Measurements from ENCODE around the gene CAST.

Gene CAST

DNA sequence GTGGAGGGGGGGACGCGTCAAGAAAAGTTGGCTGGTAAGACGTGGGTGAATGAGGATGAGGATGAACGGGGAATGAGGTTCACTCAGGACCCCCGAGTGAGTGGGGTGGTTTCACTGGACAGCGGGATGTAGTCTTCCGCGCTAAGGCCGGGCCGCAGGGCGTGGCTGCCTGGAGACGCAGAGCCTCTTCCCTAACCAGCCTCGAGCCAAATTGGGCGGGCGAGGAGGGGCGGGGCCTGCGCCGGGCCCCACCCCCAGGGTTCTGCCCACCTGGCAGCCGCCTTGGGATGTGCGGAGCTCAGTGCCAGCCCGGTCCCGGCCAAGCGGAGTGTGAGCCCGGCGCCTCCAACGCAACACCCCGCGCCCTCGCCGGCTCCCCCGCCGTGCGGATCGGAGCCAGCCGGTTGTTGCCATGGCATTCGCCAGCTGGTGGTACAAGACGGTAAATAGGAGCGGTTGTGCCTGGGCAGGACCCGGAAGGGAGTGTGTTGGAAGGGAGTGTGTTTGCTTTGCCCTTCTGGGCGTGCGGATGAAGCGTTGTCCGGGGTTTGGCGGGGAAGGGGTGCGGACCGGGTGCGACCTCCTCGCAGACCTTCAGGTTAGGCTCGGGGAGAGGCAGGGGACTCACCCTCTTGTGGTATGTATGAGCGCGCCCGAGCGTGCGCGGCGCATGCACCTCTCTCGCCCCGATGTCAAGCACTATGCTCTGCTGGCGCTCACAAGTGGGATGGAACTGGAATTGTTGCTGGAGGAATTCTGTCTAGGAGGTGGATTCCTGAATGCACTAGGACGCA lies 746 bp downstream of the CAST start:
- H3K4me3 ChIP-seq (ENCODE audit: low read length), result peak overlapping the region; percentile 64
- DNase-seq (ENCODE audit: low read depth, low spot score), result peak; percentile 44

DNA sequence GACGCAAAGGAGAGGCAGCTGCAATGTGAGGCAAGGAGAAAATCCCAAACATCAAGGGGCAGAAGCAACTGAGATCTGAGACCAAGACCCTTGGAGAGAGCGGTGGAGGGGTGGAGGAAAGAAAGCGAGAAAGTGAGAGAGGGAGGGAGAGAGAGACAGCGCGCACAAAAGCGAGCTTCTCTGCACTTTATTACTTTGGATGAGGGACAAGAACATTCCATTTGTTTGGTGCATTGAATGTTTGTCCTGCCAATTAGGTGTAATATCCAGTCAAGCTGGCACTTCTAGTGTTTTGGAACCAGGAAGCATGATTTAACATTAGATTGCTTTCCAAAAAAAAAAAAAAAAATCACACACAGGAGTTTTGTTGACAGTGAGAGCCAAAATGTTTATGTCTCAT lies 1.4 kb downstream of the CAST start:
- DNase-seq (ENCODE audit: low read depth, low spot score), result no peak
- H3K4me3 ChIP-seq (ENCODE audit: low read length), result no peak overlapping the region; the same call in 1 of the 2 replicates

DNA sequence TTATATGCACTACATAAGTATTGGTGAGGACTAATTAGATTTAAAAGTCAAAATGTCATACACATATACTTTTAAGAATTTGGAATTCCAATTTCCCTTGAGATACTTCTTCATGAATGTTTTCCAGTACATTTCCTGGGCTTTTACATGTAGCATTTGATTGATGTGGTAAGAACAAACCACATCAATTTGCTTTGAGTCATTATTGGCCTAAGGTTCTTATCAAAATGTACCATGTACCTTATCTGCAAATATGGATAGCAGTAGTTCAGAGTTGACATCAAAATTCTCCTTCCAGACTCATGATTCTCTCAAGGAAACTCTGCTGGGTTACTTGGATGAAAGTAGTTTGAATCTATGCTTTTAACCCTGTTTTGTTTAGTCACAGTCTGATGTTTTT lies 2.5 kb downstream of the CAST start:
- H3K4me3 ChIP-seq (ENCODE audit: low read length), result no peak overlapping the region
- DNase-seq (ENCODE audit: low read depth, low spot score), result peak; percentile 49

DNA sequence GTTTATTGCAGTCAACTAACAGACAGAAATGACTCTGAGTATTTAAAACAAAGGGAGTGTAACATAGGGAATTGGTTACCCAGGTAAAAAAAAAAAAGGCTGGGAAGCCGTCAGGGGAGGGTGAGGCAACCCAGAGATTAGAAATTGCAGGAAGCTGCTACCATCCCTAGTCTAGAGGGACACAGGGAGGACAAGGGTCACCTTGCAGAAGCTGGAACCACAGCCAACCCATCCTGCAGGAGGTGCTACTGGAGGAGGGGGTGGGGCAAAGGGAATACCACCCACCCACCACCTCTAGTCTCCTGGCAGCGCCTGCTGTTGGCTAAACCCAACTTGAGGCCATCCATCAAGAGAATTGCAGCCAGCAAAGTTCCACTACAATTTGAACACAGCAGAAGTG lies 6.5 kb downstream of the CAST start:
- no peak overlapping the region for H3K4me3 ChIP-seq (ENCODE audit: low read length)
- DNase-seq (ENCODE audit: low read depth, low spot score), result no peak

DNA sequence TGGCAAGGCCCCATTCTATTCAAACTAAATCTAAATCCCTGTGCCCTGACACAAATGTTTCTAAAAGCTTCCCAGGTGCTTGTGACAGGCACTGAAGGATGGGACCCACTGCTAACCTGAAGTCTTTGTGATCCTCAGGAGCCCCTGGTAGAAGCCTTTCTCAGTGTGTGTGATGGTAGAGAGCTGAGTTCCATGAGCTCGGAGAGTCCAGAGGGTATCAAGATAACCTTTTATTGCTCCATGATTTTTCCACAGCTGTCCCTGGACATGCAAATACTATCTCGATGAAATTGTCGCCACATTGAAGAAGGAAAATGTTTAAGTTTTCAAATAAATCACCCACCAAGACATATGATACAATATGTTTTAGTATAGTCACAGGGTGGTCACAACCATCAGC lies 7.7 kb downstream of the CAST start:
- no peak for DNase-seq (ENCODE audit: low read depth, low spot score)
- no peak overlapping the region for H3K4me3 ChIP-seq (ENCODE audit: low read length)

DNA sequence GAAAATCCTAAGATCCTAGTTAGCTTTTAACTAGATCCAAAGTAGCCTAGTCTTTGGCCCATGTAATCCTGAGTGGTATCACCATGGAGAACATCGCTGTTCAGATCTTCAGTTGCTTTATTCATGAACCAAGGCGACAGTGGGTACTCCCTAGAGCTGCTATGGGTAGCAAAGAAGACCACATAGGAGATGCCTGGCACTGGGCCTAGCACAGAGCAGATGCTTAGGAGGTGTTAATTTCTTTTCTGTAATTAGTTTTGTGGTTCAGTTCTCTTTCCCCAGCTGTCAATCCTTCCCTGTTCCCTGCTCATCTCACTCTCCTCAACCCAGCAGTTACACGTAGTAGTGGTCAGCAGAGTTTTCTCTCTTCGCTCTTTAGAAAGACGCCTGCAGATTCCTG lies 9.3 kb downstream of the CAST start:
- no peak for DNase-seq (ENCODE audit: low read depth, low spot score)
- H3K4me3 ChIP-seq (ENCODE audit: low read length), result no peak overlapping the region

DNA sequence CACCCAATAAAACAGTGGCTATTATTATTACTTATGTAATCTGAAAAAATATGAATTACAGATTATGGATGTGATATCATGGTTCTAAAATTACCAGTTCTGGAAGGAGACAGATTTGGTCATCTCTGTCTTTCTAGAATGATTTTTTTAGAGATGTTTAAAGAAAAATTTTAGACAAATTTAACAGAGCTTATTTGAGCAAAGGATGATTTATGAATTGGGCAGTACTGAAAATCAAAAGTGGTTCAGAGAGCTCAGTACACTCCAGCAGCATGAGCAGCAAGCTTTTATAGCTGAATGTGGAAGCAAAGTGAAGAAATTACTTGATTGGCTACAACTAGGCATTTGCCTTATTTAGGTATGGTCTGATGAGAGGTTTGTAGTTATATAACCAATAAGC lies 11.0 kb downstream of the CAST start:
- DNase-seq (ENCODE audit: low read depth, low spot score), result no peak
- H3K4me3 ChIP-seq (ENCODE audit: low read length), result no peak overlapping the region

DNA sequence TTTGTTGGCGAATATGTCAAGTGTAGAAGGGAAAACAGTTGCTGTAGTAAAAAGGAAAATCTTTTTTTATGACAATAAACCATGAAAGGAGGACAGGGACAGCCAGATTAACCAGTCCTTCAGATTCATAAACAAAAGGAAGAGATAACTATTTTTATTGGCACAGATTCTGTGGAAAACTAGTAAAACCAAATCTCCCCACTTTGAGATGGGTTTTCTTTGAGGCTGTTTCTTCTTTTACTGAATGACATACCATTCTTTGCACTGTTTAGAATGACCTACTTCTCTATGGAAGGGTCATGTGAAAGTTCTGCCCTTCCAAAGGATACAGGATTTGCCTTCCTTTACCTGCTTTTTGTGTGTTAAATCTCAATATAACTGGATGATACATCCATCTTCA lies 13.7 kb downstream of the CAST start:
- no peak overlapping the region for H3K4me3 ChIP-seq (ENCODE audit: low read length)
- DNase-seq (ENCODE audit: low read depth, low spot score), result no peak

DNA sequence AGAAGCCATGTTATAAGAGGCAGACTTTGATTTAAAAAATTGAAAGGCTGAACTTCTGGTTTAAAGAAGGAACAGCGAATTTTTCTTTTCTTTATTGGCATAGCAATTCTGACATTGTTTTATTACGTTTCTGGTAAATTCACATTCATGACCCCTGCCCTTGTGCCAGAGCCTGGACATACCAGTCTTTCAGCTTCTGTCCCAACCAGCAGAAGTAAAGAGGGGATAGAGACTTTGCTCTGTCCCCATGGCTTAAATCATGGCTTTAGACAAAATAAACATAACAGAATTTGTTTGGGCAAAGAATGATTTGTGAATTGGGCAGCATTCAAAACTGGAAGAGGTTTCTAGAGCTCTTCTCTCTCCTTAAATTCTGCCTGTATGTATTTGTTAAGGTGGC lies 15.3 kb downstream of the CAST start:
- DNase-seq (ENCODE audit: low read depth, low spot score), result no peak
- no peak overlapping the region for H3K4me3 ChIP-seq (ENCODE audit: low read length)

DNA sequence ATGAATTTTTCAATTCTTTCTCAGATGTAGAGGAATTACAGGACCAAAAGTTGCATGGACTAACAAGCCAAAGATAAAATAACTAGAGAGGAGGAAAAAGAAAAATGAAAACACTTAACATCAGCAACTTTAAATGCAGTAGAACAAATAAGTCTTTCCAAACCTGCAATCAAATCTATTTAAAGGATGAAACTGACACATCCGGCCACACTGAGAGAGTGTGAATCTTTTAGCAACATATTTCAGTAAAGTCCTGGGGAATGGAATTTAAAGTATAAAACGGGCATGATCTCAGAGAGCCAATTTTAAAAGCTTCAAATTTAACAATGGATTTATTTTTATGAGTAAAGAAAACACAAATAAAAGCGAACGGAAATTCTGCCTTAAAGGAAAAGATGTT lies 17.1 kb downstream of the CAST start:
- DNase-seq (ENCODE audit: low read depth, low spot score), result no peak

DNA sequence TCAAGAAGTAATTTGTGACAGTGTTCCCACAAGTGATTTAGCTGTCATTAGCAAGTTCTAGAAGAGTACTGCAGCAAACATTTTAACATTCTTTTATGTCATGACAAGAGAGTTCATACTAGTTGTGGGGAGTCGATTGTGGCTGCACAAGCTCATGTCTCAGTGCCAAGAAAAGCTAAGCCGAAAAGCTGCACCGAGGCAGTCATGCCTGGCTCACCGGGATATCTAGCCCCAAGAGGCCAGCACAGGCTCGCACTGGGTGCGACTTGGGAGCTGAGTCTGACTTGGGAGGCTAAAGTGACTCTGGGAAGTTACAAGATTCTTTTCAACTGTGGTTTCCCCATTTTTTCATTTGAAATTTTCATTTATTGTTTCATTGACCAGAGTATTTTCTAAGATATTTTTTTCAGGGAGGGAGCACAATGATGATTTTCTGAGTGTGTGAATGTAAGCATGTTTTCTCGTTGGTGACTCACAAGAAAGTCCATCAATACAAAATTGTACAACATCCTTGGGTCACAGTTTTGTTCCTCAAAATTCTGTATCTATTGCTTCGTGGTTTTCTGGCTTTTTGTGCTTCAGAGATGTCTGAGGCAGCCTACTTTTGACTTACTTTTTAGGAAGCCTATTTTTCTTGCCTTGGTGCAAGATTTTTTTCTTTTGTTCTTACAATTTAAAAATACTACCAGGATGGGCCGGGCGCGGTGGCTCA lies 18.7 kb downstream of the CAST start:
- no peak for DNase-seq (ENCODE audit: low read depth, low spot score)
- no peak overlapping the region for H3K4me3 ChIP-seq (ENCODE audit: low read length)

More for the DNA sequence above, 17.1 kb downstream of the CAST start:
- no peak overlapping the region for H3K4me3 ChIP-seq (ENCODE audit: low read length)

DNA sequence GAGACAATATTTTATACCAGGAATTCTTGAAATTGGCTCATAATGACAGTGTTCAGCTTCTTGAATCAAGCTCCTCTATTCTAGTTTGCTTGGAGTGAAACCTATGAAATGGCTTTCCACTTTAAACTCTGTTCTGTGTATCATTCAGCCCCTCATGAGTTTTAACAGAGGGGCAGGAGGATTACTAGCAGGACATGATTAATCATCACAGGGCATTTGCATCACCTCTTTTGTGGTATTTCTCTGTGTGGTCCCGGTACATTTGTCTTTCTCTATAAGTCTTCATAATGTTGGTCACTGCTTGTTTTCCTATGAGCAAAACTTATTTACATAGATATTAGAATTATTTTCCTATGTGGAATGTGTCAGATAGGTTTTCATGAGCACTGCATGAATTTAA lies 21.2 kb downstream of the CAST start:
- H3K4me3 ChIP-seq (ENCODE audit: low read length), result no peak overlapping the region
- no peak for DNase-seq (ENCODE audit: low read depth, low spot score)

DNA sequence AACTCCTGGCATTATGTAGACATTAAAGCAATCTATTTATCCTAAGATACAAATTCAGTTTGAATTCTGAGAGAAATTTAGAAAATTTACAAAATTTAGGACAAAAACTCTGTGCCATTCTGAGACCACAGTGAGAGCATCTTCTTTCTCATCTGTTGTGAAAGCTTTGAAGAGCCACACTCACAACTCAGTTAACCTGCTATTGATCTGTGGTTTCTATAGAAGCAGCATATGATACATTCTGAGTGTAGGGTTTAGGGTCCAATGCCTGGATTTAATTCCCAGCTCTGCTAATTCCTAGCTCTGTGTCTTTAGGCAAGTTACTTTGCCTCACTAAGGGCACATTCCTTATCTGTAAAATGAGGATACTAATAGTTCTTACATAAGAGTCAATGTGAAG lies 21.6 kb downstream of the CAST start:
- H3K4me3 ChIP-seq (ENCODE audit: low read length), result no peak overlapping the region
- no peak for DNase-seq (ENCODE audit: low read depth, low spot score)

DNA sequence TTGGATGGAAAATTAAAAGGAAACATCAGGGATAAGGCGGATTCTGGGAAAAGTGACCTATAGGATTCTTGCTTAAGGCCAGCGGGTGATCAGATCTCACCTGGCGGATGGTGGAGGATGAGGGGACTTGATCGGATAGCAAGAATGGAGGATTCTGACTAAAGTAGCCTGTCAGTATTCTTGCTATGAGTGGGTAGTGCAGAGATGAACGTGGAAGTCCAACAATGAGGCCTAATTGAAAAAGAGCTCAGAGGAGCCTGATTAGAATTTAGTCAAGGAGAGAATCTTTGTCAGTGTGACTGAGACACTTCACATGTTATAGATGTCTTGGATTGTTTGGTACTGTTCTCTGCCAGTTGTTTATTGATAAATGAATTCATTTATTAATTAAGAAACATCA lies 24.9 kb downstream of the CAST start:
- no peak for DNase-seq (ENCODE audit: low read depth, low spot score)
- H3K4me3 ChIP-seq (ENCODE audit: low read length), result no peak overlapping the region

DNA sequence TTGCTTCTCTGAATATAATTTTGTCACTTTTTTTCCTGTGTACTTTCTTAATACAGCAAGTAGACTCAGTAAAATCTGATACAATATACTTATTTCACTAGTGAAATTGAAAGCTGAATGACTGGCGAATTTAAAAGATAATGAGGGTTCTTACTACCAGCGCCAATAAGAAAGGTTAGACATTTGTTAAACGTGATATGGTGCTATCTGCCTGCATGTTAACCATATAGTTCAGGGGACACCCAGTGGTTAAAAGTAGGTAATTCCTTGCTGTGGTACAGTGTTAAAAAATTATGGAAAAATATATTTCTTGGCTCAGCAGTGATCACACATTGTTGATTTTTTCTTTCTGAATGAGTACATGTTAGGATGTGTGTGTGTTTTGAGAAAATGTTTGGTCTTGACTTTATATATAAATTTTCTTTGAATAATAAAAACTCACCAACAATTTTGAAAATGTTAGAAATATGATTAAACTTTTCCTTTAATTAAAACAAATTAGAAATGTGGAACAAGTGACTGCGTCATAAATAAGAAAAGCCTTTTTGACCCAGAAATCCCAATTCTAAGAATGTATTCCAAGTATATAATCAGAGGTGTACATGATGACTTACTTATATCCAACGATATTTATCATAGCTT lies 25.8 kb downstream of the CAST start:
- DNase-seq (ENCODE audit: low read depth, low spot score), result peak; percentile 41
- no peak overlapping the region for H3K4me3 ChIP-seq (ENCODE audit: low read length)

DNA sequence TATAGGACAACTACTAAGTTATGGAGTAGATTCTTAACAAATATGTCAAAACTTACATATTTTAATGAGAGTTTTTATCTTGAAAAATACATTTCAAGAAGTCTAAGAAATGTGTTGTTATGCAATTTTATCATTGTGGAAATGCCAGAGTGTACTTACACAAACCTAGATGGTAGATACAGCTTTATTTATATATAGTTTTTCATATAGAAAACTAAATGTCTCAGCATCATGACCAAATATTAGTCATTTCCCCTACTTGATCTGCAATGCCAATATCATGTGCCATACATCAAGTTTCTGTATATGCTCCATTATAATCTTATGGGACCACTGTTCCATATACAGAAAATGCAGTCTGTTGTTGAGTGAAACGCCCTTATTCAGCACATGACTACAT lies 28.7 kb downstream of the CAST start:
- DNase-seq (ENCODE audit: low read depth, low spot score), result no peak

DNA sequence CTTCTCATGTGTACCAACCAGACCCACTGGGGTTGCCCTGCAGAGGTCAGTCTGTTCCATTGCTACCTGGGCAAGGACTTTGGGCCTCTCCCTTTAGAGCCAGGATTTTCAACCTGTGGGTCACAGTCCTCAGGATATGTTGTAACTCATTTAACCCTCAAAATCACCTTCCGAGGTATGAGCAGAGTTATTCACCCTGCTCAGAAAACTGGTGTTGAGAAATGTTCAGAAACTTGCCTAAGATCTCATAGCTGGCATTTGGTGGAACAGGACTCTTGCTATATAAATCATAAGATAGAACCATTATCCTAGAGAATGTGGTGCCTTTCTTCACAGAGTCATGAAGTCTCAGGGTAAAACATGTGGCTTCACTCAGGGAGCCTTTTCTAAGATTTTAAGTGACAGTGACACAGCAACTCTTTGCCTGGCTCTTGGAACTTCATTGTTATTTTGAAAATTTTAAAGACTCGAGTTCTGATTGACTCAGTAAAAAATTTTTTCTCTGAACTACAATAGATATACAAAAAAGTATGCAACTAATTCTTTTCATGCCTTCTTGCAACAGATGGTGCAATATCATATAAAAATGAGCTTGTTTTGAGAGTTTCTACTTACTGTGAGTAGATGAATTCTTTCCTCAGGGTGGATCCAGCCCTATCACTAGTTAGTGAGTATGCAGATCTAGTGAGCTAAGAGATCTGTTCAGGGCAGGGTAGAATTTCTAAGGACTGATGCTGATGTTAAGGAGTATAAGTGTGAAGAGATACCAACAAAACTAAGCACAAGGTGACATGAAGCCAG lies 29.5 kb downstream of the CAST start:
- H3K4me3 ChIP-seq (ENCODE audit: low read length), result no peak overlapping the region
- DNase-seq (ENCODE audit: low read depth, low spot score), result no peak

More for the DNA sequence above, 28.7 kb downstream of the CAST start:
- H3K4me3 ChIP-seq (ENCODE audit: low read length), result no peak overlapping the region

DNA sequence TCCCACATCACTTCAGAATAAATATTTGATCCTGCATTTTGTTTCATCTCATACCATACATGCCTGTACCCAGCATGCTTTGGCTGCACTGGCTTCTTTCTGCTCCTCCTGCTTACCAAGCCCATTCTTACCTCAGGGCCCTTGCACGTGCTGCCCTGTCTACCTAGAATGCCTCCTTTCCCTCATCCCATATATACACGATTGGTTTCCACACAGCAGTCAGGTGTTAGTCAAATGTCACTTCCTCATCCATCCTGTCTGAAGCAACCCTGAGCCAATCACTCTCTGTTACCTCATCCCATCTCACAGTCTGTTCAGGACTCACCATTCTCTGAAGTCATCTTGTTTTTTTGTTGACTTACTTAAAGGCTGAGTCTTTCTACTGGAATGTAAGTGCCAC lies 30.3 kb downstream of the CAST start:
- H3K4me3 ChIP-seq (ENCODE audit: low read length), result no peak overlapping the region
- DNase-seq (ENCODE audit: low read depth, low spot score), result no peak

DNA sequence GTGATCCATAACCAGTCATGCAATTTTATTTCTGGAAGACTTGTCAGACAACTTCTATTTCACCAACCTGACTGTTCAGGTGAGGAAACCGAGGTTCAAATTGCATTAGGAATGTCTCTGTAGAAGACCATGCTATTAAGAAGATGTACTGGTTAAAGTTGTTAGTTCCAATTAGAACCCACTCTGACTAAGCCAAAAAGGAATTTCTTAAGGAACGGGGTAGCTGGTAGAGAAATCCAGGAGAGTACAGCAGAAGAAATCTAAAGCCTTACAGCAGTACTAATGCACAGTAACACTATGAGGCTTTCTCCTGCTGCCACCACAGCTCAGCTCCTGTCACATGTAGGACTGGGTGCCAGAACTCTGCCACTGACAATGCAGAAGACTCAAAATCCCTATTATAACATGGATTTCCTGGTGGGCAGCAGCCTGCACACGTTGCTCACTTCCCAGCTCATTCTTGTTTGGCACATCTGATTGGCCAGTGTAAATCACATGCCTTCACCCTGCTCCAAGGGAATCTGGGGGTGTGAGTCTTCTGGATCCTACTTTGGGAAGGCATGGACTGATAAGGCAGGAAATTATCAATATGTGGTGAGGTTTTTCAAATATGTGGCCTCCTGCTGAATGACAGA lies 37.1 kb downstream of the CAST start:
- no peak for DNase-seq (ENCODE audit: low read depth, low spot score)
- H3K4me3 ChIP-seq (ENCODE audit: low read length), result no peak overlapping the region

All from Jurkat, Clone E6-1 (cell line).